Measurements from ENCODE around the gene HBE1. TPM values are rescaled to one million over a fixed set of nuclear protein-coding genes. Genes with fewer than 3 reads are reported as not detected.
"Not testable (repeated sequence)": the region's sequence is repeated elsewhere in the genome, so short reads cannot be mapped to it uniquely, and the experiment has no call there.

The HBE1 gene
- total RNA-seq (2014; rRNA removed; shearing (Covaris generic)) (not detected in 2 replicates), polyA plus RNA-seq (2016; fragmentation: Nextera tagmentation; extraction: Ambion mirVana) (not detected in 2 replicates)

GRCh38 chr11:5269715-5270147 is at the start of gene HBE1:
HBE1 (minus strand) TSS chr11:5269945; CDS start chr11:5269890, 55 bp downstream.
- in situ Hi-C loops (cut with MboI), result no loop called here
- Histone ChIP-seq H4K20me1 (ENCODE audit: insufficient read depth) (no peaks in the 10 kb centered on the region), H3K9ac (no peak within 1 kb of the TSS), H2AFZ (no peak within 1 kb of the TSS), H3K4me2 (ENCODE audit: unreplicated experiment) (no peak within 1 kb of the TSS), H3K27me3 (replicated peaks; ENCODE audit: insufficient read depth) (no peaks in the 10 kb centered on the region), H3K36me3 (ENCODE audit: low read depth) (no peaks in the 10 kb centered on the region), H3K4me1 (ENCODE audit: insufficient read depth) (no peaks in the 10 kb centered on the region), H3K9me2 (ENCODE audit: insufficient read depth) (no peaks in the 10 kb centered on the region), H3K27ac (no peak within 1 kb of the TSS), H3K79me2 (ENCODE audit: insufficient read depth) (no peaks in the 10 kb centered on the region), H3K4me3 (no peak within 1 kb of the TSS), H3K9me3 (ENCODE audit: low read depth) (no peaks in the 10 kb centered on the region), H3F3A (ENCODE audit: insufficient read depth) (no peaks in the 10 kb centered on the region)
- no peak for DNase-seq
- 59 to 71% methylated on average over 4 of the region's 4 CpGs for WGBS, 2 experiments (ENCODE audit: low coverage in 1 of 2, low lambda C conversion rate in 2 of 2, missing lambda C conversion rate in 2 of 2)
- no peak for TF ChIP-seq EZH2phosphoT487 (IDR thresholded peaks at IDR 0.05; ENCODE audit: insufficient read depth, low read depth)
- TF ChIP-seq EZH2 (IDR thresholded peaks at IDR 0.05; ENCODE audit: insufficient read depth, poor library complexity, severe bottlenecking), result no peak

DNA sequence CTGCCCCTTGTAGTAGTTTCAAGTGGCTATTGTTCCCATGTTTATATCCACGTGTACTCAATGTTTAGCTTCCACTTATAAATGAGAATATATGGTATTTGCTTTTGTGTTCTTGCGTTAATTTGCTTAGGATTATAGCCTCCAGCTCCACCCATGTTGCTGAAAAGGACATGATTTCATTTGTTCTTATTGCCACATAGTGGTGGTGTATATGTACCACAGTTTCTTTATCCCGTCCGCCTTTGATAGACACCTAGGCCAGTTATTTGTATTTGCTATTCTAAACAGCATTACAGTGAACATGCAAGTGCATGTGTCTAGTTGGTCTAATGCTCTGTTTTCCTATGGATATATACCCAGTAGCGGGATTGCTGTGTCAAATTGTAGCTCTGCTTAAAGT is 47.5 kb upstream of the HBE1 start:
- Histone ChIP-seq H3K9ac (no peak overlapping the region), H2AFZ (no peak overlapping the region), H3K4me2 (ENCODE audit: unreplicated experiment) (no peak overlapping the region), H3K9me3 (ENCODE audit: low read depth) (no peaks in the 10 kb centered on the region), H3K27ac (no peak overlapping the region), H3K27me3 (replicated peaks; ENCODE audit: insufficient read depth) (no peaks in the 10 kb centered on the region), H3K4me3 (no peak overlapping the region), H3K36me3 (ENCODE audit: low read depth) (no peaks in the 10 kb centered on the region), H3K79me2 (ENCODE audit: insufficient read depth) (no peaks in the 10 kb centered on the region), H3K9me2 (ENCODE audit: insufficient read depth) (peaks cover 6% of the 10 kb centered on the region; the same call in 1 of the 2 replicates), H3F3A (ENCODE audit: insufficient read depth) (no peaks in the 10 kb centered on the region), H4K20me1 (ENCODE audit: insufficient read depth) (no peaks in the 10 kb centered on the region), H3K4me1 (ENCODE audit: insufficient read depth) (no peaks in the 10 kb centered on the region)
- in situ Hi-C loops (cut with MboI), result no loop called here
- 62 to 64% methylated on average over 5 of the region's 5 CpGs for WGBS, 2 experiments (ENCODE audit: low coverage in 1 of 2, low lambda C conversion rate in 2 of 2, missing lambda C conversion rate in 2 of 2)
- peak; percentile 10 for DNase-seq
- TF ChIP-seq EZH2phosphoT487 (IDR thresholded peaks at IDR 0.05; ENCODE audit: insufficient read depth, low read depth) (no peak), EZH2 (IDR thresholded peaks at IDR 0.05; ENCODE audit: insufficient read depth, poor library complexity, severe bottlenecking) (no peak)

- H4K20me1 ChIP-seq (ENCODE audit: insufficient read depth); DNase-seq; H3K79me2 ChIP-seq (ENCODE audit: insufficient read depth); H3F3A ChIP-seq (ENCODE audit: insufficient read depth); H3K9me3 ChIP-seq (ENCODE audit: low read depth); H3K9me2 ChIP-seq (ENCODE audit: insufficient read depth); H2AFZ ChIP-seq; H3K4me3 ChIP-seq; H3K36me3 ChIP-seq (ENCODE audit: low read depth); H3K4me1 ChIP-seq (ENCODE audit: insufficient read depth); H3K4me2 ChIP-seq (ENCODE audit: unreplicated experiment); in situ Hi-C loops (cut with MboI); H3K27me3 ChIP-seq (replicated peaks; ENCODE audit: insufficient read depth); H3K27ac ChIP-seq; H3K9ac ChIP-seq: not testable (repeated sequence)
- WGBS, 2 experiments (ENCODE audit: low coverage in 1 of 2, low lambda C conversion rate in 2 of 2, missing lambda C conversion rate in 2 of 2), result 46 to 53% methylated on average over 3 of the region's 3 CpGs
Measured at GRCh38 chr11:5313326-5314023, 43.7 kb upstream of the HBE1 start.

DNA sequence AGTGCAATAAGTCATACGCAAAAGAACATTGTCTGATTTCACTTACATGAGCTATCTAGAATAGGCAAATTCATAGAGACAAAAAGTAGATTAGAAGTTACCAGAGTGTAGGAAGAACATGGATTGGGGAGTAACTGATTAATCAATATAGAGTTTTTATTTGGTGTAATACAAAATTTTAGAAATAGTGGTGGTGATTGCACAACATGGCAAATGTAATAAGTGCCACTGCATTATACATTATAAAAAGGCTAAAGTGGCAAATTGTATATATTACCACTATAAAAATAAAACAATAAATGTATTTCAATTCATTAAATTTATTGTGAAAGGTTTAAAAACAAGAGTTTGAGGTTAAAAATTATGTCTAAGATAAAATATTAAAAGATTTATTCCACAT is 40.7 kb upstream of the HBE1 start:
- no peaks in the 10 kb centered on the region for H3K79me2 ChIP-seq (ENCODE audit: insufficient read depth)
- DNase-seq, result no peak
- no peaks in the 10 kb centered on the region for H3F3A ChIP-seq (ENCODE audit: insufficient read depth)
- TF ChIP-seq EZH2 (IDR thresholded peaks at IDR 0.05; ENCODE audit: insufficient read depth, poor library complexity, severe bottlenecking), result no peak
- TF ChIP-seq EZH2phosphoT487 (IDR thresholded peaks at IDR 0.05; ENCODE audit: insufficient read depth, low read depth), result no peak
- H3K27ac ChIP-seq, result no peak overlapping the region
- 0 out of 2 replicates have a peak, but pooled peaks cover 4% of the 10 kb centered on the region for H3K9me2 ChIP-seq (ENCODE audit: insufficient read depth)
- H3K36me3 ChIP-seq (ENCODE audit: low read depth), result no peaks in the 10 kb centered on the region
- in situ Hi-C loops (cut with MboI), result no loop called here
- no peaks in the 10 kb centered on the region for H3K9me3 ChIP-seq (ENCODE audit: low read depth)
- no peak overlapping the region for H3K4me3 ChIP-seq
- no peaks in the 10 kb centered on the region for H4K20me1 ChIP-seq (ENCODE audit: insufficient read depth)
- H3K4me2 ChIP-seq (ENCODE audit: unreplicated experiment), result no peak overlapping the region
- H2AFZ ChIP-seq, result no peak overlapping the region
- H3K9ac ChIP-seq, result no peak overlapping the region
- WGBS, 2 experiments (ENCODE audit: low coverage in 1 of 2, low lambda C conversion rate in 2 of 2, missing lambda C conversion rate in 2 of 2), result 87 to 96% methylated on average over 1 of the region's 1 CpG
- no peaks in the 10 kb centered on the region for H3K27me3 ChIP-seq (replicated peaks; ENCODE audit: insufficient read depth)
- no peaks in the 10 kb centered on the region for H3K4me1 ChIP-seq (ENCODE audit: insufficient read depth)

Data from GM23248 (cell line).